Panc1 (cell line): ENCODE data around the gene NTNG2. TPM values are rescaled to one million over a fixed set of nuclear protein-coding genes. Genes with fewer than 3 reads are reported as not detected.

Experiments used
- ATAC-seq: fragments of 200-7000 bp; cut with Tn5 transposase; 2 replicates; pipeline ENCODE4 v1.9.1; 2020; ENCODE audit warnings: mild to moderate bottlenecking, moderate library complexity
- BruUV-seq: library from RNA; stranded (reverse); fragments of 400-500 nt; replicated peaks from 2 replicates; lab custom pipeline; 2021; lab: Mats Ljungman, UMichigan
- CTCF ChIA-PET: fragments of 300-600 bp; sonication (Branson Sonifier 250); formaldehyde crosslinking; loops from one replicate; lab custom pipeline; 2022; ENCODE audit warnings: antibody characterized with exemption; lab: Charles Lee
- POLR2A ChIA-PET: fragments of 300-600 bp; sonication (Branson Sonifier 250); formaldehyde crosslinking; loops from one replicate; lab custom pipeline; 2022; ENCODE audit warnings: antibody characterized with exemption; lab: Charles Lee
- DNase-seq: peaks from one replicate; pipeline ENCODE4 v3.0.0-alpha.2; 2010; ENCODE audit warnings: low read depth, low spot score
- H3K27ac ChIP-seq: 2 replicates; pipeline ENCODE4 v1.5.1; 2011; ENCODE audit warnings: mild to moderate bottlenecking, low read length, inconsistent platforms
- H3K27me3 ChIP-seq: fragments of 200-500 bp; sonication (Bioruptor generic); 2 replicates; pipeline ENCODE4 v1.6.0; 2014; ENCODE audit warnings: low read length, inconsistent platforms; ENCODE audit not compliant: control insufficient read depth, insufficient read depth
- H3K36me3 ChIP-seq: fragments of 200-500 bp; sonication (Bioruptor generic); 2 replicates; pipeline ENCODE4 v1.5.1; 2014; ENCODE audit warnings: inconsistent platforms, mild to moderate bottlenecking, low read length, moderate library complexity; ENCODE audit not compliant: control insufficient read depth, insufficient read depth
- H3K4me1 ChIP-seq: 2 replicates; pipeline ENCODE4 v1.5.1; 2011; ENCODE audit warnings: inconsistent platforms, mild to moderate bottlenecking, low read length, moderate library complexity; ENCODE audit not compliant: control insufficient read depth, insufficient read depth
- H3K4me3 ChIP-seq, 2 experiments: 2 replicates each; pipeline ENCODE4 v1.5.1; 2011 to 2012; ENCODE audit warnings: low read depth in 2 of 2, low read length in 2 of 2, mild to moderate bottlenecking in 2 of 2, inconsistent platforms in 1 of 2, moderate library complexity in 1 of 2
- H3K9me3 ChIP-seq: fragments of 200-500 bp; sonication (Bioruptor generic); 2 replicates; pipeline ENCODE4 v1.5.1; 2014; ENCODE audit warnings: low read depth, mild to moderate bottlenecking, inconsistent platforms, low read length, moderate library complexity; ENCODE audit not compliant: control insufficient read depth, insufficient read depth
- CTCF ChIP-seq: fragments of 450-650 bp; IDR thresholded peaks from 2 replicates; pipeline ENCODE4 v1.5.1; 2017; ENCODE audit warnings: mild to moderate bottlenecking
- POLR2AphosphoS5 ChIP-seq: IDR thresholded peaks from 2 replicates; pipeline ENCODE4 v1.6.1; 2012; ENCODE audit warnings: mild to moderate bottlenecking, low read depth, low read length, moderate library complexity
- REST ChIP-seq, 2 experiments: IDR thresholded peaks; 2 replicates each; pipeline ENCODE4 v1.6.1; 2011 to 2012; ENCODE audit warnings: low read depth in 2 of 2, control low read depth in 1 of 2, low read length in 1 of 2, mild to moderate bottlenecking in 1 of 2, moderate library complexity in 1 of 2; ENCODE audit not compliant: insufficient read depth in 1 of 2
- SIN3A ChIP-seq: IDR thresholded peaks from 2 replicates; pipeline ENCODE4 v1.6.1; 2012; ENCODE audit warnings: low read depth, mild to moderate bottlenecking, low read length, moderate library complexity, borderline replicate concordance; ENCODE audit not compliant: insufficient read depth
- TCF7L2 ChIP-seq: IDR thresholded peaks from 2 replicates; pipeline ENCODE4 v1.6.1; 2011; ENCODE audit warnings: mild to moderate bottlenecking, low read depth, low read length, inconsistent platforms
- in situ Hi-C: cut with HindIII; loops from 2 replicates; pipeline ENCODE4 v1.10.0; 2016; ENCODE audit warnings: low sequenced_read_pairs, low pct_unique_long_range_greater_than_20kb
- intact Hi-C: fragments of 100-400 bp; cut with micrococcal nuclease; formaldehyde crosslinking; loops from one replicate; pipeline ENCODE4 v1.10.0; 2022; ENCODE audit not compliant: unreplicated experiment
- total RNA-seq: library from RNA; stranded (reverse); gene quantifications from one replicate; pipeline ENCODE4 v1.2.1, GENCODE V29; 2021; ENCODE audit not compliant: unreplicated experiment

The NTNG2 gene
- total RNA-seq, 1 experiment from 2014 or later: 5.1 TPM

- no peaks in the 10 kb centered on the region for H3K4me1 ChIP-seq
- DNase-seq: no peak
- intact Hi-C loops (no loop called here), in situ Hi-C loops (no loop called here)
- no peak overlapping the region for H3K4me3 ChIP-seq
- H3K36me3 ChIP-seq: no peaks in the 10 kb centered on the region
- no peaks in the 10 kb centered on the region for H3K27me3 ChIP-seq
- no peak for ATAC-seq
- BruUV-seq: no TSS peak
- TF ChIP-seq CTCF: no peak
- no peak for TF ChIP-seq POLR2AphosphoS5
- no peak for TF ChIP-seq REST (IDR thresholded peaks at IDR 0.05; ENCODE audit: insufficient read depth in 1 of 2, low read depth in 2 of 2, low read length in 1 of 2)
- TF ChIP-seq TCF7L2: no peak
- TF ChIP-seq SIN3A: no peak
- CTCF ChIA-PET: no interaction called here
- H3K9me3 ChIP-seq: no peaks in the 10 kb centered on the region
- no peak overlapping the region for H3K27ac ChIP-seq
- POLR2A ChIA-PET: no interaction called here
Observed at GRCh38 chr9:132197856-132198550, 36.1 kb downstream of the NTNG2 start.

GRCh38 chr9:132199056-132199455 is 37.2 kb downstream of the NTNG2 start:
- DNase-seq (no peak), ATAC-seq (no peak)
- no peaks in the 10 kb centered on the region for H3K4me1 ChIP-seq
- no peaks in the 10 kb centered on the region for H3K9me3 ChIP-seq
- no peaks in the 10 kb centered on the region for H3K36me3 ChIP-seq
- no peaks in the 10 kb centered on the region for H3K27me3 ChIP-seq
- no peak overlapping the region for H3K4me3 ChIP-seq
- ChIA-PET POLR2A (no interaction called here), CTCF (no interaction called here)
- BruUV-seq: no TSS peak
- TF ChIP-seq REST (IDR thresholded peaks at IDR 0.05; ENCODE audit: insufficient read depth in 1 of 2, low read depth in 2 of 2, low read length in 1 of 2) (no peak), POLR2AphosphoS5 (no peak), SIN3A (no peak), TCF7L2 (no peak)
- H3K27ac ChIP-seq: no peak overlapping the region
- in situ Hi-C loops: no loop called here
- intact Hi-C loops: no loop called here
